Measurements from ENCODE around the gene FAM32A.

Gene FAM32A

DNA sequence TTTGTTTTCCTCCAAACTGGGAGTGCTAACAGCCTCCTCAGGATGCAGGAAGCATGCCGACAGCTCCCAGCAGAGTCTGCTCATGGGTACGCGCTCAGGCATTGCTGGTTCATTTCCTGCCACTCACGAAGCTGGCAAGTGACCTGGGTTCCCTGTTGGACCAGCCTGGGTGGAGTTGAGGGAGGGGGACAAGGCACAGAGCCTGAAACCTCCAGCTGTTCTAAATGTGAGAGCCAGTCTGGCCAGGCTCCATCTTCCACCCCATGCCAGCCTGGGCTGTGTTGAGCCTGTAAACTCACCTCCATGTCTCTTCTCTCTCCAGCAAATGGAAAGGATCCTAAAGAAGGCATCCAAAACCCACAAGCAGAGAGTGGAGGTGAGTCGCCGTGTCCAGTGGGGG is 5.0 kb downstream of the FAM32A start:
- CTCF ChIA-PET, result no interaction called here
- POLR2A ChIA-PET, result no interaction called here
- no peak for DNase-seq (ENCODE audit: extremely low spot score)
- TF ChIP-seq ARNT (IDR thresholded peaks at IDR 0.05) (no peak), L3MBTL2 (conservative IDR thresholded peaks at IDR 0.05) (no peak), ZNF384 (IDR thresholded peaks at IDR 0.05) (no peak), FOXA1 (IDR thresholded peaks at IDR 0.05) (no peak), FOXK2 (IDR thresholded peaks at IDR 0.05) (no peak), LEF1 (IDR thresholded peaks at IDR 0.05; ENCODE audit: borderline replicate concordance) (no peak), CTBP1 (IDR thresholded peaks at IDR 0.05; ENCODE audit: borderline replicate concordance) (no peak), BHLHE40 (IDR thresholded peaks at IDR 0.05; ENCODE audit: borderline replicate concordance) (no peak), FOXM1 (IDR thresholded peaks at IDR 0.05; ENCODE audit: borderline replicate concordance) (no peak), SUZ12 (IDR thresholded peaks at IDR 0.05) (no peak), SP1 (IDR thresholded peaks at IDR 0.05) (no peak)

DNA sequence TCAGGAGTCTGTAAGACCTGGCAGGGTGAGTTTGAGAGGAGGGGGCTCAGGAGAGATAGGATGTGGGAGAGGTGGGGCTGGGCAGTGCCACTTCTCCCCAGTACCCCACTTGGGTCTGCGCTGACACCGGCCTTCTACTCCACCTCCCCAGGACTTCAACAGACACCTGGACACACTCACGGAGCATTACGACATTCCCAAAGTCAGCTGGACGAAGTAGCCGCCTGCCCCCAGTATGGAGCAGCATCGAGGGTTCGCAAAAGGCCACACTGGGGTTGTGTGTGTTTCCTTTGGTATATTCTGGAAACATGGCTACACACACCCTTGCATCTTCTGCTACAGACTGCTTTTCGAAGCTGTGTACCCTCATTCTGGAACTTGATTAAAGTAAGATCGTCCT is 5.5 kb downstream of the FAM32A start:
- TF ChIP-seq, protein P1, sequence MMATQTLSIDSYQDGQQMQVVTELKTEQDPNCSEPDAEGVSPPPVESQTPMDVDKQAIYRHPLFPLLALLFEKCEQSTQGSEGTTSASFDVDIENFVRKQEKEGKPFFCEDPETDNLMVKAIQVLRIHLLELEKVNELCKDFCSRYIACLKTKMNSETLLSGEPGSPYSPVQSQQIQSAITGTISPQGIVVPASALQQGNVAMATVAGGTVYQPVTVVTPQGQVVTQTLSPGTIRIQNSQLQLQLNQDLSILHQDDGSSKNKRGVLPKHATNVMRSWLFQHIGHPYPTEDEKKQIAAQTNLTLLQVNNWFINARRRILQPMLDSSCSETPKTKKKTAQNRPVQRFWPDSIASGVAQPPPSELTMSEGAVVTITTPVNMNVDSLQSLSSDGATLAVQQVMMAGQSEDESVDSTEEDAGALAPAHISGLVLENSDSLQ (IDR thresholded peaks at IDR 0.05), result no peak
- TF ChIP-seq NFRKB (IDR thresholded peaks at IDR 0.05) (no peak), L3MBTL2 (conservative IDR thresholded peaks at IDR 0.05) (no peak), BHLHE40 (IDR thresholded peaks at IDR 0.05; ENCODE audit: borderline replicate concordance) (no peak), TARDBP (IDR thresholded peaks at IDR 0.05) (no peak), SUZ12 (IDR thresholded peaks at IDR 0.05) (no peak), FOXM1 (IDR thresholded peaks at IDR 0.05; ENCODE audit: borderline replicate concordance) (no peak), HDGF (IDR thresholded peaks at IDR 0.05; ENCODE audit: borderline replicate concordance) (no peak)
- CTCF ChIA-PET, result no interaction called here

DNA sequence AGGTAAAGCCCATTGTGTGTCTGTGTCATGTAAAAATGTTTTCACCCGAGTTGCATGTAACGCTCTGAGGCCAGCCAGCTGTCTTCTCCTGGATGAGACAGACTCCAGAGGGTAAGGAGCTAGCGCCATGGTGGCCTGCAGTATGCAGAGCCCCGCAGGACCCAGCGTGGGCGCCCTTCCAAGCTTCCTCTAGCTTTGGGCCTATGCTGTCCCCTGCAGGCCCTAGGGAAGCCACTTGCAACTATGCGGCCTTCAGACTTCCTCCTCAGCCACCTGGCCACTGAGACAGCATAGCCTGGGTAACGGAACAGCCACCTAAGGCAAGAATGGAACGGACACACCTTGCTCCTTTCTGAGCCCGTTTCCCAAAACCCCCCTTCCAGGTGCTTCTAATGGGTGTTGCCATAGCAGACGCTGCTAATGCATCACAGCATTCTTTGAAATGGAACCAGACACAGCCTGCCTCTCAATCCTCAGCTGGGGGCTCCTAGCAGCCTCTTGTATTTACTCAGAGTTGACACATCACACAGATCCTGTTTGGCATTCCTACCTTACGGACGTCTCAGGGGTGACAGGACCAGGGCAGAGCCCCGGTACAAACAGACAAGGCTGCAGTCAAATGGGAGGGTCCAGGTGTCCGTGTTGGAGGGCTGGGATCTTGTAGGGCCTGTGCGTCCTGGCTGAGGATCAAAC is 6.2 kb downstream of the FAM32A start:
- TF ChIP-seq ZNF384 (IDR thresholded peaks at IDR 0.05), result no peak
- no peak for TF ChIP-seq BHLHE40 (IDR thresholded peaks at IDR 0.05; ENCODE audit: borderline replicate concordance)
- no peak for TF ChIP-seq SP1 (IDR thresholded peaks at IDR 0.05)
- no peak for TF ChIP-seq L3MBTL2 (conservative IDR thresholded peaks at IDR 0.05)
- TF ChIP-seq ARNT (IDR thresholded peaks at IDR 0.05), result no peak
- TF ChIP-seq SUZ12 (IDR thresholded peaks at IDR 0.05), result no peak
- no peak for TF ChIP-seq FOXK2 (IDR thresholded peaks at IDR 0.05)
- TF ChIP-seq FOXM1 (IDR thresholded peaks at IDR 0.05; ENCODE audit: borderline replicate concordance), result no peak
- TF ChIP-seq FOXA1 (IDR thresholded peaks at IDR 0.05), result no peak
- no peak for TF ChIP-seq NFRKB (IDR thresholded peaks at IDR 0.05)
- no peak for TF ChIP-seq ELF4 (IDR thresholded peaks at IDR 0.05)
- no peak for TF ChIP-seq HDGF (IDR thresholded peaks at IDR 0.05; ENCODE audit: borderline replicate concordance)
- TF ChIP-seq, protein P1 (IDR thresholded peaks at IDR 0.05), result no peak
- no peak for TF ChIP-seq LEF1 (IDR thresholded peaks at IDR 0.05; ENCODE audit: borderline replicate concordance)
- no peak for DNase-seq (ENCODE audit: extremely low spot score)
- CTCF ChIA-PET, result no interaction called here
- POLR2A ChIA-PET, result no interaction called here

More for the DNA sequence above, 5.5 kb downstream of the FAM32A start:
- DNase-seq (ENCODE audit: extremely low spot score), result no peak
- POLR2A ChIA-PET, result no interaction called here

DNA sequence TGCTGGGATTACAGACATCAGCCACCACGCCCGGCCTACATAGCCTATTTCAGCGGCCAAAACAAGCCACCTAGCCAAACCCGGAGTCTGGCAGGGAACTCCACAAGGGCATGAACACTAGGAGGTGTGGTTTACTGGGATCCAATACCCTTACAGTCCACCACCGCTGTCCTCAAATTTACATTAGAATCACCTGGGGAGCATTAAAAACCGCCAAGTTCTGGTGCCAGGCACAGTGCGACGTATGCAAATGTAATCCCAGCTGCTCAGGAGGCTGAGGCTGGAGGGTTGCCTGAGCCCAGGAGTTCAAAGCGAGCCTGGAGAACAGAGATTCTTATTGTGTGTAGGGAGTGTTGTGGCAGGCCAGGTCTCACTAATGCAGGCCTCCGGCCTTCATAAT is 8.3 kb downstream of the FAM32A start:
- no peak for DNase-seq (ENCODE audit: extremely low spot score)
- TF ChIP-seq, protein P1 (IDR thresholded peaks at IDR 0.05), result no peak
- TF ChIP-seq FOXM1 (IDR thresholded peaks at IDR 0.05; ENCODE audit: borderline replicate concordance), result no peak
- TF ChIP-seq SP1 (IDR thresholded peaks at IDR 0.05), result no peak
- TF ChIP-seq HDGF (IDR thresholded peaks at IDR 0.05; ENCODE audit: borderline replicate concordance), result no peak
- TF ChIP-seq CTBP1 (IDR thresholded peaks at IDR 0.05; ENCODE audit: borderline replicate concordance), result no peak
- TF ChIP-seq FOXK2 (IDR thresholded peaks at IDR 0.05), result no peak
- no peak for TF ChIP-seq SUZ12 (IDR thresholded peaks at IDR 0.05)
- TF ChIP-seq NFRKB (IDR thresholded peaks at IDR 0.05), result no peak
- TF ChIP-seq ELF4 (IDR thresholded peaks at IDR 0.05), result no peak
- TF ChIP-seq ARNT (IDR thresholded peaks at IDR 0.05), result no peak
- no peak for TF ChIP-seq TARDBP (IDR thresholded peaks at IDR 0.05)
- no peak for TF ChIP-seq BHLHE40 (IDR thresholded peaks at IDR 0.05; ENCODE audit: borderline replicate concordance)
- POLR2A ChIA-PET, result interaction anchor here (0.7 to 2.5 kb wide), 2 partner anchors 8 to 13 kb away, joined by 3 to 12 read pairs; partner anchors contain the start of gene FAM32A
- CTCF ChIA-PET, result no interaction called here

DNA sequence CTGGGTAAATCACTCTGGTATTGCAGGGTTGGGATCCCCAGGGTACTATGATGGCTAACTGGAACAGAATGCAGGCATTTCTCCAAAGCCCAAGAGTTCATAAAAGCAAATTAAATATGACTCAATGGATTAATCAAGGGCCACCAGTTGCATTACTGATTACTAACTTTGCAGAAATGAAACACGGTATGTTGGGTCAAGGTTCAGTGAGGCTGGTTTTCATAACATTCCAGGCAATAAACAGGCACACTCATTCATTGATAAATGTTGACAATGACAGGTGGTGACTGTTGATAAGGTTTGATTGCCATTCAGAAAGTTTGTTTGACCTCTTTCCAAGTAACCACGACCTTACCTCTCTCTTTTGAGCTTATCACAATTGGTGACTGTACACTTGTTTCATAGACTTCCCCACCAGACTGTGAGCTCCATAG is 12.0 kb downstream of the FAM32A start:
- TF ChIP-seq, protein P1 (IDR thresholded peaks at IDR 0.05), result 0 out of 2 replicates have a peak, but pooled peaks have one; percentile 28
- TF ChIP-seq SP1 (IDR thresholded peaks at IDR 0.05), result no peak
- no peak for DNase-seq (ENCODE audit: extremely low spot score)
- POLR2A ChIA-PET, result interaction anchor here (0.6 to 2.1 kb wide), 7 partner anchors 9 to 637 kb away, joined by 3 to 16 read pairs (median 4); partner anchors contain the start of genes FAM32A and TPM4
- CTCF ChIA-PET, result interaction anchor here (0.6 to 0.9 kb wide), 2 partner anchors 11 to 77 kb away, joined by 3 to 6 read pairs; no protein-coding TSS in a partner anchor

Measured in HEK293T (cell line).